MCF 10A (cell line): ENCODE results near the gene FRMPD4. TPM values are rescaled to one million over a fixed set of nuclear protein-coding genes. Genes with fewer than 3 reads are reported as not detected.
"Not testable (repeated sequence)": the region's sequence is repeated elsewhere in the genome, so short reads cannot be mapped to it uniquely, and the experiment has no call there.

Experiments used
- BruUV-seq: library from RNA; stranded (reverse); fragments of 400-500 nt; replicated peaks from 2 replicates; lab custom pipeline; 2021; lab: Mats Ljungman, UMichigan
- CTCF ChIA-PET: fragments of 300-600 bp; sonication (Branson Sonifier 250); formaldehyde crosslinking; extraction: SDS; loops from one replicate; lab custom pipeline; 2021; ENCODE audit warnings: antibody characterized with exemption, inconsistent platforms; lab: Yijun Ruan, JAX
- POLR2A ChIA-PET: fragments of 300-600, 350-650 bp; sonication (Branson Sonifier 250); formaldehyde crosslinking; extraction: SDS; loops from one replicate; lab custom pipeline; 2020; ENCODE audit warnings: antibody characterized with exemption, inconsistent platforms; lab: Yijun Ruan, JAX
- DNase-seq: peaks from one replicate; pipeline ENCODE4 v3.0.0-alpha.2; 2018; ENCODE audit not compliant: unreplicated experiment
- H3K27ac Mint-ChIP-seq: one replicate; pipeline ENCODE4 v1.8.0; 2022; ENCODE audit warnings: mild to moderate bottlenecking, low read depth, mixed read lengths; ENCODE audit not compliant: unreplicated experiment
- H3K27me3 Mint-ChIP-seq: one replicate; pipeline ENCODE4 v1.8.0; 2022; ENCODE audit warnings: mixed read lengths; ENCODE audit not compliant: insufficient read depth, unreplicated experiment
- H3K36me3 Mint-ChIP-seq: one replicate; pipeline ENCODE4 v1.8.0; 2022; ENCODE audit warnings: mild to moderate bottlenecking, moderate library complexity, mixed read lengths; ENCODE audit not compliant: insufficient read depth, unreplicated experiment
- H3K4me1 Mint-ChIP-seq: one replicate; pipeline ENCODE4 v1.8.0; 2022; ENCODE audit warnings: mixed read lengths; ENCODE audit not compliant: insufficient read depth, unreplicated experiment
- H3K4me3 Mint-ChIP-seq: one replicate; pipeline ENCODE4 v1.8.0; 2022; ENCODE audit warnings: mild to moderate bottlenecking, moderate library complexity, mixed read lengths; ENCODE audit not compliant: unreplicated experiment
- H3K9me3 Mint-ChIP-seq: one replicate; pipeline ENCODE4 v1.8.0; 2022; ENCODE audit warnings: mixed read lengths; ENCODE audit not compliant: unreplicated experiment
- intact Hi-C: fragments of 100-400 bp; cut with micrococcal nuclease; formaldehyde crosslinking; loops from 2 replicates; pipeline ENCODE4 v1.14.1; 2022
- total RNA-seq: library from RNA; stranded (reverse); gene quantifications from 2 replicates; pipeline ENCODE4 v1.2.3, GENCODE V29; 2022
- TF ChIP-seq, protein P1 (sequence below): fragments of 200-600 bp; IDR thresholded peaks from one replicate; pipeline ENCODE4 v1.8.0; 2022; ENCODE audit warnings: antibody characterized with exemption, mild to moderate bottlenecking; ENCODE audit not compliant: unreplicated experiment

FRMPD4 gene
- total RNA-seq, 1 experiment from 2014 or later: not detected

DNA sequence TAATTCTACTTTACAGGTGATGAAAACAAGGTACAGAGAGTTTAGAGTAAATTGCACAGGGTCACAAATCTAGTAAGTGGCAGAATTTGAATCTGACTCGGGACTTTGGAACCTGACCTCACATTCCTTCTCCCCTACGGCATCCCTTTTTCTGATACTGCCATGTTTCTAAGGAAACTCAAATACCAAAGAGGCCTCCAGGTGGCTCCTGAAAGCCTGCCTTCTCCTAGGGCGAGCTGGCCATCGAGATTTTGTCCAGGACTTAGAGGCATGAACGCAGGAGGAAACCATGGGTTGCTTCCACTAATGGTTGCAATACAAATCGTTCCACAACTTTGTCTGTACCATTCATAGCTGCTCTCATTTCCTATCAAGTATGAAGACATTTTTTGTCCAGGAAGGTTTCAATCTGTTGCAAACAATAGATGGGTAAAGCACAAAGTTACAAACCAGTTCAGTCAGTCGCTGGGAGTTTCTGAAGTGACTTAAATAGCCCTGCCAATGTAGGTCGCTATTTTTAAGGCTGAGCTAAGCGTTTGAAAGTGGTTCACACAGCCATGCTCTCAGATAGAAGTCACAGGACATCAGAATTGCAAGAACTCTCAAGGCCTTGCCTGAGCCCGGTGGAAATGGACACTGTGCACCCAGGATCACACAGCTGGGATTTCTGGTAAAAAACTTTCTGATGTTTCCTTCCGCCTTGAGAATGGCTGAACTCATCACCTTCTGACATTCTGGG is 356.3 kb downstream of the FRMPD4 start:
- Mint-ChIP-seq H3K4me1 (no peaks in the 10 kb centered on the region), H3K27me3 (no peaks in the 10 kb centered on the region), H3K9me3 (no peaks in the 10 kb centered on the region), H3K36me3 (no peaks in the 10 kb centered on the region), H3K4me3 (no peak overlapping the region), H3K27ac (no peak overlapping the region)
- CTCF ChIA-PET: interaction anchor here (1.0 kb wide), 1 partner anchor 207 kb away, joined by 3 read pairs; no protein-coding TSS in a partner anchor
- no TSS peak for BruUV-seq
- intact Hi-C loops: no loop called here
- TF ChIP-seq, protein P1, sequence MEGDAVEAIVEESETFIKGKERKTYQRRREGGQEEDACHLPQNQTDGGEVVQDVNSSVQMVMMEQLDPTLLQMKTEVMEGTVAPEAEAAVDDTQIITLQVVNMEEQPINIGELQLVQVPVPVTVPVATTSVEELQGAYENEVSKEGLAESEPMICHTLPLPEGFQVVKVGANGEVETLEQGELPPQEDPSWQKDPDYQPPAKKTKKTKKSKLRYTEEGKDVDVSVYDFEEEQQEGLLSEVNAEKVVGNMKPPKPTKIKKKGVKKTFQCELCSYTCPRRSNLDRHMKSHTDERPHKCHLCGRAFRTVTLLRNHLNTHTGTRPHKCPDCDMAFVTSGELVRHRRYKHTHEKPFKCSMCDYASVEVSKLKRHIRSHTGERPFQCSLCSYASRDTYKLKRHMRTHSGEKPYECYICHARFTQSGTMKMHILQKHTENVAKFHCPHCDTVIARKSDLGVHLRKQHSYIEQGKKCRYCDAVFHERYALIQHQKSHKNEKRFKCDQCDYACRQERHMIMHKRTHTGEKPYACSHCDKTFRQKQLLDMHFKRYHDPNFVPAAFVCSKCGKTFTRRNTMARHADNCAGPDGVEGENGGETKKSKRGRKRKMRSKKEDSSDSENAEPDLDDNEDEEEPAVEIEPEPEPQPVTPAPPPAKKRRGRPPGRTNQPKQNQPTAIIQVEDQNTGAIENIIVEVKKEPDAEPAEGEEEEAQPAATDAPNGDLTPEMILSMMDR: no peak
- DNase-seq: no peak
- POLR2A ChIA-PET: no interaction called here

DNA sequence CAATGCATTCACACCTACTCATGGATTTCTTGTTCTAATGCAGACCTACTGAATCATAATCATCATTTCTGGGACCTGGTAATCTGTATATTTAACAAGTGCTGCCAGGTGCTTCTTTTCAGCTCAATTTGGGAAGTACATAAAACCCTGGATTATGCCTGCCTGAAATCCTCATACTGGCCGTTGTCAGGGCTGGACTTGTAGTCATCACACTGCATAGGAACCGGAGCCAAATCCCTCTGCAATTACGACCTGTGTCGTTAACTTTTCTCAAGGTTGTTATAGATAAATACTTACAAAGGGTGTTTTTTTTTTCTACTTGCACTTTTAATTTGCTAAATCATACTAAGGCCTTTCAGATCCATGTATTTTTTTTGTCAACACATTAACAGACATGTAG is 358.1 kb downstream of the FRMPD4 start:
- Mint-ChIP-seq H3K36me3 (no peaks in the 10 kb centered on the region), H3K4me3 (no peak overlapping the region), H3K27ac (no peak overlapping the region), H3K27me3 (no peaks in the 10 kb centered on the region), H3K4me1 (no peaks in the 10 kb centered on the region), H3K9me3 (no peaks in the 10 kb centered on the region)
- ChIA-PET CTCF (no interaction called here), POLR2A (no interaction called here)
- DNase-seq: no peak
- TF ChIP-seq, protein P1: no peak
- BruUV-seq: no TSS peak
- intact Hi-C loops: no loop called here

DNA sequence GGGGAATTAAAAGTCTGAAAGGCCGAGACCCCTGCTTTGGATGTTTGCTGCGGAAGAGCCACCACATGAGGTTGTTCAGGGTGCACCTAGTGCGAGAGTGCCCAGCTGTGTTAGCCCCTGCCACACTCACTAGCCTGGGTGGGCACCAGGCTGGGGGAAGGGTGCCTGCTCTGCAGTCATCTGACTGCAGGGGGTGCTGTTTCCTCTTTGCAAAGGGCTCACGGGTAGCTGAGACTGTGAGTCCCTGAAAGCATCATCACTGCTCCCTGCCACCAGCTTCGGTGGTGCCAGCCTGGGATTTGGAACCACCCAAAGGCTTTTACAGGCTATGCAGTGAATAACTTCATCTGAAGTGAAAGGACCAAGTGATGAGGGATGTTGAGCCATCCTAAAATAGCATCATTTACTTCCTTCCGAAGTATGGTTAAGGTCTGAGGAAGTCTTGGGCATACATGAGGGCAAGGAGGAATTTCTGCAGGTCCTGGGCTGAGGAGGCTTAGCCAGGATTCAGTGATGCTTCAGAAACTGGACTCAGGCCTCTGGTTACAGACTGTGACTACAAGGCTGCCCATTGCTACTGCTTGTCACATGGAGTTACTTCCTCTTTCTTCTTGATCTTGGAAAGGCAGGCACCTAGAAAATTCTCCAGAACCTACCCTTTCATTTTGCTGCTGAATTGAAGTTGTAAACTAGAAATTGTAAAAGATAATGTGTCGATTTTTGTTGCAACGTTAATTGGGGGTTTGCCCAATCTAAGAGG is 359.7 kb downstream of the FRMPD4 start:
- no peak overlapping the region for H3K4me3 Mint-ChIP-seq
- no peaks in the 10 kb centered on the region for H3K27me3 Mint-ChIP-seq
- POLR2A ChIA-PET: no interaction called here
- TF ChIP-seq, protein P1: no peak
- H3K36me3 Mint-ChIP-seq: no peaks in the 10 kb centered on the region
- no TSS peak for BruUV-seq
- CTCF ChIA-PET: interaction anchor here (0.6 kb wide), 1 partner anchor 261 kb away, joined by 3 read pairs; no protein-coding TSS in a partner anchor
- DNase-seq: peak; percentile 30
- H3K27ac Mint-ChIP-seq: no peak overlapping the region
- no peaks in the 10 kb centered on the region for H3K9me3 Mint-ChIP-seq
- no peaks in the 10 kb centered on the region for H3K4me1 Mint-ChIP-seq
- intact Hi-C loops: no loop called here

DNA sequence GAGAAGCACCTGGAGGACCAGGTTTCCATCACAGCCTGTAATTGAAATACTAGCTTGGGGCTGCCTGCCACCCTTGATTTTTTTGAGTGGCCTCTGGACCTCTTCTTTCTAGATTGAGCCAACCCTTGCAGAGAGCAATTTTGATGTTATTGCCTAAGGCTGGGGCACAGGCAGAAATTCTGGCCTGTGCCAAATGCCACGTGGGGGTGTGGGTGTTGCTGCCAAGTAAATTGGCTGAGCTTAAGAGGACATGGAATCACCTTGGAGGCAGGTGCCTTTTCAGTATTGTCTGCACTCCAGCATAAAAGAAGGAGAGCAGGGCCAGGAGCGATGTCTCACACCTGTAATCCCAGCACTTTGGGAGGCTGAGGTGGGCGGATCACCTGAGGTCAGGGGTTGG is 366.9 kb downstream of the FRMPD4 start:
- Mint-ChIP-seq H3K27ac (no peak overlapping the region), H3K4me3 (no peak overlapping the region), H3K9me3 (no peaks in the 10 kb centered on the region), H3K27me3 (no peaks in the 10 kb centered on the region), H3K36me3 (no peaks in the 10 kb centered on the region), H3K4me1 (no peaks in the 10 kb centered on the region)
- intact Hi-C loops: no loop called here
- TF ChIP-seq, protein P1: no peak
- CTCF ChIA-PET: no interaction called here
- peak; percentile 14 for DNase-seq
- no TSS peak for BruUV-seq
- POLR2A ChIA-PET: interaction anchor here (0.7 kb wide), 1 partner anchor 1801 kb away, joined by 3 read pairs; no protein-coding TSS in a partner anchor

DNA sequence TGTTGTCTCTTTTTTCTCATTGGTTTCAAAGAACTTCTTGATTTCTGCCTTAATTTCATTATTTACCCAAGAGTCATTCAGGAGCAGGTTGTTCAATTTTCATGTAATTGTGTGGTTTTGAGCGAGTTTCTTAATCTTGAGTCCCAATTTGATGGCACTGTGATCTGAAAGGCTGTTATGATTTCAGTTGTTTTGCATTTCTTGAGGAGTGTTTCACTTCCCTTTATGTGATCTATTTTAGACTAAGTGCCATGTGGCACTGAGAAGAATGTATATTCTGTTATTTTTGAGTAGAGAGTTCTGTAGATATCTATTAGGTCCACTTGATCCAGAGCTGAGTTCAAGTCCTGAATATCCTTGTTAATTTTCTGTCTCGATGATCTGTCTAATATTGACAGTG is 377.1 kb downstream of the FRMPD4 start:
- CTCF ChIA-PET: interaction anchor here (1.2 kb wide), 1 partner anchor 52 kb away, joined by 3 read pairs; no protein-coding TSS in a partner anchor
- H3K27me3 Mint-ChIP-seq: peaks cover 13% of the 10 kb centered on the region
- DNase-seq, H3K27ac Mint-ChIP-seq, H3K4me1 Mint-ChIP-seq, H3K9me3 Mint-ChIP-seq, intact Hi-C loops, BruUV-seq, POLR2A ChIA-PET, H3K36me3 Mint-ChIP-seq, H3K4me3 Mint-ChIP-seq: not testable (repeated sequence)
